Duodenal mucosa (tissue), 2 donors: ENCODE data around the gene PPIB.

Experiments
- H3K27ac ChIP-seq: one replicate; pipeline ENCODE4 v1.7.0; 2013; ENCODE audit warnings: low read depth, low read length
- H3K27me3 ChIP-seq, 2 donors: one replicate each; pipeline ENCODE4 v1.7.0; 2013; ENCODE audit warnings: low read length in 2 of 2, control low read depth in 1 of 2; ENCODE audit not compliant: insufficient read depth in 2 of 2, control insufficient read depth in 1 of 2
- H3K36me3 ChIP-seq, 2 donors: one replicate each; pipeline ENCODE4 v1.7.0; 2013; ENCODE audit warnings: low read length in 2 of 2, control low read depth in 1 of 2; ENCODE audit not compliant: insufficient read depth in 2 of 2, control insufficient read depth in 1 of 2
- H3K4me1 ChIP-seq, 2 donors: one replicate each; pipeline ENCODE4 v1.7.0; 2013; ENCODE audit warnings: low read length in 2 of 2, control low read depth in 1 of 2; ENCODE audit not compliant: insufficient read depth in 2 of 2, control insufficient read depth in 1 of 2
- H3K4me3 ChIP-seq, 2 donors: one replicate each; pipeline ENCODE4 v1.7.0; 2013; ENCODE audit warnings: low read length in 2 of 2, low read depth in 1 of 2
- H3K9ac ChIP-seq, 2 donors: one replicate each; pipeline ENCODE4 v1.7.0; 2013; ENCODE audit warnings: low read length in 2 of 2, low read depth in 1 of 2
- H3K9me3 ChIP-seq, 2 donors: one replicate each; pipeline ENCODE4 v1.7.0; 2013; ENCODE audit warnings: low read length in 2 of 2, control low read depth in 1 of 2; ENCODE audit not compliant: control insufficient read depth in 1 of 2

PPIB gene

DNA sequence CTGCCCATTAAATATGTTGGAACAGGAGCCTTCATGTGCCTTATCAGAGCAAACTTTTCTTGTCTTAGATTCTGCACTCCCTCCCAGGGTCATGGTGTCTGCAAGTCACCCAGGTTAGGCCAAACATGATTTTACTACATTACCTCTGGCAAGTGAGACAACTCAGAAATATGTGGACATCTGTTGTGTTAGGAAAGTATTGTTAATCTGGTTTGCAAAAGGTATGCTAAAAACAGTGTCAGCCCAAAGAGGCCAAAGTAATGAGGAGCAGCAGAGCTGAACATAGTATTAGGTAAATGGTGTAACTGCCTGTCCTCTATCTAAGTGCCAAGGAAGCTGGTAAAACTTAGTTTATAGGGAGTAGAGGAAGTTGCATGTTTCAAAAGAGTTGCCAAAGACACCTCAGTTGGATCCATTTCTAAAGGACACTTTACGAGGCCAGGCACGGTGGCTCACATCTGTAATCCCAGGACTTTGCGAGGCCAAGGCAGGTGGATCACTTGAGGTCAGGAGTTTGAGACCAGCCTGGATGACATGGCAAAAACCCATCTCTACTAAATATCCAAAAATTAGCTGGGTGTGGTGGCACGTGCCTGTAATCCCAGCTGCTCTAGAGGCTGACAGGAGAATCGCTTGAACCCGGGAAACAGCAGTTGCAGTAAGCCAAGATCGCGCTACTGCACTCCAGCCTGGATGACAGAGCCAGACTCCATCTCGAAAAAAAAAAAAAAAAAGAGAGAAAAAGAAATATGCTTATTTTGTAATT is 22.5 kb upstream of the PPIB start:
- Histone ChIP-seq H3K4me3 (no peak overlapping the region), H3K9ac (no peak overlapping the region), H3K9me3 (no peaks in the 10 kb centered on the region), H3K27me3 (no peaks in the 10 kb centered on the region), H3K4me1 (peaks cover 0 to 4% of the 10 kb centered on the region in 2 donors), H3K27ac (no peak overlapping the region), H3K36me3 (peaks cover 7 to 20% of the 10 kb centered on the region in 2 donors)

DNA sequence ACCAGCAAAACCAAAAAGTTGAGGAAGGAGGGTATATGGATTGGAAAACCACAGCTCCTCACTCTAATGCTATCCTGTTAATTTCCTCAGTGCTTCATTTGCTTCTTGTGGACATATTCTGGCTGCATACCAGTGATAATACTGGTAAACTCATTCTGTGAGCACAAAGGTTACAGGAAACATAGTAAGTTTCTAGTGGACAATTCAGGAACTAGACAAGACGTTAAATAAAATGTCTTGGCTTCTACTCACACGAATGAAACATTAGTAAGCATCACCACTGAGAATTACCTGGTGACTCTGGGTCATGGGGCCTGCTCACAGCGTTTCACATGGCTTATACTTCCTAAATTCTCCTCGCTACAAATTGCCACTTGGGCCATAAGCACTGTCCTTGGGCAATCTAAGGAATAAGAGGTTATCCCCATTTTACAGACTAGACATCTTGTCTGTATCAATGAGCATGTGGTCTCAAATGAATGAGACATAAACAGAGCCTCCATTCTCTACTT is 20.1 kb upstream of the PPIB start:
- Histone ChIP-seq H3K27me3 (no peaks in the 10 kb centered on the region), H3K27ac (no peak overlapping the region), H3K9me3 (no peaks in the 10 kb centered on the region), H3K9ac (no peak overlapping the region), H3K36me3 (peaks cover 10 to 28% of the 10 kb centered on the region in 2 donors), H3K4me3 (no peak overlapping the region), H3K4me1 (peaks cover 0 to 4% of the 10 kb centered on the region in 2 donors)

DNA sequence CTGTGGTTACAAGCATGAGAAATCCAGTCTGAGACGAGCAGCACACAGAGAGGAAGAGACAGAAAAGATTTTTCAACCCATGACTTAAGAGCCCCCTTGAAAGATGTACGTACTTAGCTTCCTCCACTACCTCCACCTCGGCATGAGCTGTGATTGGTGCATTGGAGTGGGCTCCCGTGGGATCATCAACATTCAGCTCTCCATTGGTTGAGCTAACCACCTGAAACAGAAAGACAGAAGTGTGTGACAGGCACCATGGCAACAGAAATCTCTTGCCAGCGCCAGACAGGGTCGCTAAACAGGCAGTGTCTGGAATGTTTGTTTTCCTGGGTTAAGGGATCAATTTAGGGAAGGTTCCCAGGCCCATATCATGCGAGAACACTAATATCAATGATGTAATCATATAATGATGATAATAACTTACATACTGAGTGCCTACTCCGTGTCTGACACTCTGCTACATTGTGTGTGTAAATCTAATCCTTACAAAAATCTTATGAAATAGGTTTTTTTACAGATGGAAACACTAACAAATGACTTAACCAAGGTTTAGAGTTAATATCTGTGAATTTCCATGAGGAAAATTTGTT is 17.5 kb upstream of the PPIB start:
- Histone ChIP-seq H3K27ac (no peak overlapping the region), H3K36me3 (peaks cover 5 to 38% of the 10 kb centered on the region in 2 donors)

DNA sequence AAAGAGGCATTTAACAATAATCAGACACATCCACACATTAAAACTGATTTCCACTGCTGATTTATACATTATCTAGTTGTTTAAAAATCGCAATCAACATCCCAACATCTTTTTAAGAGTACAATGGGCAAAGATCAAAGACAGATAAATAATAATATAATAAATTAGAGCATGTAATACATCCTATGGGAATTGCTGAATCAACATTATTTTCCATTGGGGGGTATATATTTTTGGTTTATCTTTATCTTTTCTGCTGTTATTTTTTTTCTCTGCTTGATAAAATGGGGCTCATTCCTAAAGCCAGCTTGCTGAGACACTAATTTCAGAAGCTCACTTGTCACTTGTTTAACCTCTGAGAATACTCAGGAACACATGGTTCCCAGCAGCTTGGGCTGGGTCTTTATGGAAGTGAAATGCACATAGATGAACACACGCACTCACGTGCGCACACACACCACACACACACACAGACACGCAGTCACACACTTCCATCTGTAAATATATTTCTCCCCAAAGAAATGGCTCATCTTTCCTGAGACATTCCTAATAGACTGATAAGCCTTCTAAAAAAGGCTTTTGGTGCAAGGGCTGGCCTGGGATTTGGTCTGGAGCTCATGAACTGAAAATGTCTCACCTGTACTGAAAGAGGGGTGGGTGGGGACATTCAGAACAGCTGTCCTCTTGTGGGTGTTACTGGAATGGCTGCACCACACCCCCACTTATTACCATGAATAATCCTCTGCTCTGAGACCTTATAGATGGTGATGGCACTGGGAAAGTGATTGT is 3.5 kb upstream of the PPIB start:
- Histone ChIP-seq H3K4me3 (no peak overlapping the region), H3K36me3 (peaks cover 2 to 7% of the 10 kb centered on the region in 2 donors), H3K27me3 (no peaks in the 10 kb centered on the region), H3K4me1 (peaks cover 7 to 20% of the 10 kb centered on the region in 2 donors), H3K27ac (no peak overlapping the region), H3K9ac (no peak overlapping the region), H3K9me3 (no peaks in the 10 kb centered on the region)

More for the DNA sequence above, 17.5 kb upstream of the PPIB start:
- Histone ChIP-seq H3K4me1 (peaks cover 0 to 4% of the 10 kb centered on the region in 2 donors), H3K9ac (no peak overlapping the region), H3K27me3 (no peaks in the 10 kb centered on the region), H3K4me3 (no peak overlapping the region), H3K9me3 (no peaks in the 10 kb centered on the region)

DNA sequence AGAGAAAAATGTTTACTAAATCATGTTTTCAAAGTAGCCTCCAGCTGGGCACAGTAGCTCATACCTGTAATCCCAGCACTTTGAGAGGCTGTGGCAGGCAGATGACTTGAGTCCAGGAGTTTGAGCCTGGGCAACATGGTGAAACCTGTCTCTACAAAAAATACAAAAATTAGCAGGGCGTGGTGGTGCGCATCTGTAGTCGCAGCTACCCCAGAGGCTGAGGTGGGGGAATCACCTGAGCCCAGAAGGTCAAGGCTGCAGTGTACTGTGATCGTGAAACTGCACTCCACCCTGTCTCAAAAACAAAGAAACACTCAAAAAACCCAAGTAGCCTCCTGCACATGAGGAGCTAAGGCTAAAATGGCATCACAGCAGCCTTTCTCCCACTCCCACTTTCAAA is 1.6 kb upstream of the PPIB start:
- H3K4me3 ChIP-seq, result no peak overlapping the region
- peaks cover 9 to 10% of the 10 kb centered on the region in 2 donors for H3K36me3 ChIP-seq
- H3K27me3 ChIP-seq, result no peaks in the 10 kb centered on the region
- peak overlapping the region; percentile 20 for H3K27ac ChIP-seq
- peaks cover 7 to 39% of the 10 kb centered on the region in 2 donors for H3K4me1 ChIP-seq
- H3K9ac ChIP-seq, result no peak overlapping the region
- H3K9me3 ChIP-seq, result no peaks in the 10 kb centered on the region

DNA sequence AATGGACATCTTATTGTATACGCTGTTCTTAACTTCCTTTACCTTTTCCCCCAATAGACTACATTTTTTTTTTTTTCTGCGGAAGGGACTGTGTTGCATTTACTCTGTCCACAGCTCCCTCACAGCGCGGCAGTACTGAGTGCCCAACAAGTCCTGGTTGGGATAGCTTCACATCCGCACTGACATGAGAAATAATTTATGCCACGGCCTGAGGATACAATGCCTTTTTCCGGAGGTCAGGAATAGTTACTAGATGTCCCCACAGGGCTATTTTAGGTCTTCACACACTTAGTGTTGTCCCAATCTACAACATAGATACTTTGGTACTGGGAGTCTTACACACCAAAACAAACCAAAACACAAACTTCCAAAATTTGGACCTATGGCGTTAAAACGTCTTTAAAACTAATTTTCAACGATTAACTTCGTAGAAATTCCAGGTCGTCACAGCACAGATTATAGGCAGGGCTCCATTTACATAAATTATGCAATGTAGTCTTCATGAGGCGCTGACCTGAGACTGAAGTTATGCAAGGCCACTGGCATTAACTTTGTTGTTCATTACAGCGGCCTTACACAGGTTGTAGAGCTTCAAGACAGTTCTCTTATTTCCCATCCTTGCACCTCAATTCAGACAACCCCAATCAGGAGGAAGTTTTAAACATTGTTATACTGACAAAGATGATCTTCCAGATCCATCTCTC is 989 bp upstream of the PPIB start:
- H3K27me3 ChIP-seq, result no peaks in the 10 kb centered on the region
- H3K9ac ChIP-seq, result peak overlapping the region; percentile 63 to 83
- peaks cover 7 to 43% of the 10 kb centered on the region in 2 donors for H3K4me1 ChIP-seq
- H3K36me3 ChIP-seq, result peaks cover 12 to 16% of the 10 kb centered on the region in 2 donors
- peak overlapping the region; percentile 66 to 75 for H3K4me3 ChIP-seq
- no peaks in the 10 kb centered on the region for H3K9me3 ChIP-seq
- peak overlapping the region; percentile 59 for H3K27ac ChIP-seq

DNA sequence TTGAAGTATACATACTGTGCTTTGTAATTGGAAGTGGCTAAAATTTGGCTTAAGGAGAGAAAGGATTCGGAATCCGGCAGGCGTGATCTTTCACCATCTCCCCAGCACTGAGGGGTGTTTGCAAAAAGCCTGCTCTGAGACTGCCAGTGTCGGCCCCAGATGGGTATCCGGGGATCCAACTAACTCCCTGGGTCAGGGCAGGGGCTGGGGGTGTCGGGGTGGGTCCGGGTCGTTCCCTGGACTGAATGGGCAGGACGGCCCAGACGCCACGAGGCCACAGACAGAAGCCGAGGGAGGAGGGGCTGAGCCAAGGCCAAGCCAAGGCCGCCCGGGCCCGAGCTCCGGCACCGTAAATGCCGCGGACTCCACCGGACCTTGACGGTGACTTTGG is 349 bp downstream of the PPIB start:
- Histone ChIP-seq H3K4me1 (peaks cover 7 to 50% of the 10 kb centered on the region in 2 donors), H3K9ac (peak overlapping the region; percentile 74 to 88), H3K4me3 (peak overlapping the region; percentile 81 to 95), H3K36me3 (peaks cover 24 to 30% of the 10 kb centered on the region in 2 donors), H3K9me3 (no peaks in the 10 kb centered on the region), H3K27ac (peak overlapping the region; percentile 65), H3K27me3 (no peaks in the 10 kb centered on the region)

DNA sequence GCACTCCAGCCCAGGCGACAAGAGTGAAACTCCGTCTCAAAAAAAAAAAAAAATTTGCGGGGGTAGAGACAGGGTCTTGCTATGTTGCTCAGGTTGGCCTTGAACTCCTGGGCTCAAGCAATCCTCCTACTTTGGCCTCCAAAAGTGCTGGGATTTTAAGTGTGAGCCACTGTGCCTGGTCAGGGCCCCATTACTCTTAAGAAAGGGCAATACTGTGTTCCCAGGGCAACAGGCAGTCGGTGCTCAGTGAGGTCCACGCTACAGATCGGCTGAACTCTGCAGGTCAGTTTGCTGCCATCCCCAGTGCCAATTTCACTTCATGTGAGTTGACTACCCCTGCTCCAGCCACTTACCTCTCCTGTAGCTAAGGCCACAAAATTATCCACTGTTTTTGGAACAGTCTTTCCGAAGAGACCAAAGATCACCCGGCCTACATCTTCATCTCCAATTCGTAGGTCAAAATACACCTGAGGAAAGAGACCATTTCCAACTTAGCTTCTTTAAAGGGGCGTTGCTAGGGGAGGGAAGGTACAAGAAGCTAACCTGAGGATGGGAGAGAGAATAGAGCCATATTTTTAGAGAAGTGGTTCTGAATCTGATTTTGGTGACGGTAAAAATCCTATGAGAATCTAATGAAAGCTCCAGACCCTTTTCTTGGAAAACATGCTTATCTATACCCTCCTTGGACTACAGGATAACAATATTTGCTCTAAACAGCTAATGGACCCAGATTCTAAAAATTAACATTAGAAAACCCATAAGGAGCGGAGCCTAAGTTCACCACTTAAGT is 939 bp downstream of the PPIB start:
- peak overlapping the region; percentile 74 to 88 for H3K9ac ChIP-seq
- H3K27me3 ChIP-seq, result no peaks in the 10 kb centered on the region
- H3K36me3 ChIP-seq, result peaks cover 29 to 36% of the 10 kb centered on the region in 2 donors
- peak overlapping the region; percentile 65 for H3K27ac ChIP-seq
- H3K9me3 ChIP-seq, result no peaks in the 10 kb centered on the region
- H3K4me1 ChIP-seq, result peaks cover 7 to 50% of the 10 kb centered on the region in 2 donors
- H3K4me3 ChIP-seq, result peak overlapping the region; percentile 81 to 95
